Muscle layer of colon (tissue), 2 donors: ENCODE data around the gene CASP5.

ENCODE experiments used
- H3K27ac ChIP-seq: one replicate; pipeline ENCODE4 v1.7.0; 2013; ENCODE audit warnings: low read depth, mild to moderate bottlenecking, low read length, moderate library complexity
- H3K27me3 ChIP-seq, 2 donors: one replicate each; pipeline ENCODE4 v1.7.0; 2013; ENCODE audit warnings: low read length in 2 of 2, mild to moderate bottlenecking in 2 of 2; ENCODE audit not compliant: insufficient read depth in 2 of 2, control insufficient read depth in 1 of 2
- H3K36me3 ChIP-seq: one replicate; pipeline ENCODE4 v1.7.0; 2013; ENCODE audit warnings: mild to moderate bottlenecking, low read length; ENCODE audit not compliant: insufficient read depth
- H3K4me1 ChIP-seq: one replicate; pipeline ENCODE4 v1.7.0; 2013; ENCODE audit warnings: mild to moderate bottlenecking, low read length; ENCODE audit not compliant: insufficient read depth
- H3K4me3 ChIP-seq, 2 donors: one replicate each; pipeline ENCODE4 v1.7.0; 2013; ENCODE audit warnings: low read length in 2 of 2, low read depth in 1 of 2, mild to moderate bottlenecking in 1 of 2, moderate library complexity in 1 of 2
- H3K9ac ChIP-seq: one replicate; pipeline ENCODE4 v1.7.0; 2013; ENCODE audit warnings: low read length
- H3K9me3 ChIP-seq: one replicate; pipeline ENCODE4 v1.7.0; 2013; ENCODE audit warnings: mild to moderate bottlenecking, low read length
- donor health status: abdominal sarcoma.
- donor health status: Adenocarcinoma of cecum.

CASP5 gene

DNA sequence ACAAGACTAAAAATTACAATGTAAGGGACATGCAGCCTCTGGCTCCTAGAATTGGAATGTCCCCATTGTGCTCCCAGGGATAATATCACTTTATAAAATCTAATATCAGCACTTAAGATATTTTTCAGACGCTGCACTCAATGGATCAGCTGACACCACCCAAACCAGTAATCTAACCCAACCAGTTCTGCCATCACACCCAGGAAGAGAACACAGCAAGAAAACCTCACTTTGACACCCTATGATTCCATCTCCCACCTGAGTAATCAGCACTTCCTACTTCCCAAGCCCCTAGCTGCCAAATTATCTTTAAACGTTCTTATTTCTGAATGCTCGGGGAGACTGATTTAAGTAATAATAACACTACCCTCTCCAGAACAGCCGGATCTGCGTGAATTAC lies 57.2 kb downstream of the CASP5 start:
- Histone ChIP-seq H3K9me3 (no peaks in the 10 kb centered on the region), H3K4me1 (peaks cover 5% of the 10 kb centered on the region), H3K4me3 (no peak overlapping the region)

DNA sequence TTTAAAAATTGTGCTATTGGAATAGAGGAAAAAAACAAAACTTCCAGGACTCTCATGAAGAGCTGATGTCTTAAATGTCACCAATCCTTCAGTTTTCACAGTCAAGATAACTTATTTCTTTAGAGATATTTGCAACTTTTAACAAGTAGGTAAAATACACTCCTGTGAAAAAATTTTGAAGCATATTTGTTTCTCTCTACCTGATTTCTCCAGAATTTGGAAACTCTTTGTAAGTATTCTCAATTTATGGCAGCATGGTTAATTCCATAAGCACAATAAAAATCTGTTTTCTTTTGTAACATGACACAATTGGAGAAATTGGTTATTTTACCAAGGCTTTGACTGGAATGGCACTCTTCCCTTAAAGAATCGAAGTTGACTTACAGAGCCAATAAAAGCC lies 58.7 kb downstream of the CASP5 start:
- no peaks in the 10 kb centered on the region for H3K9me3 ChIP-seq
- no peak overlapping the region for H3K9ac ChIP-seq
- H3K36me3 ChIP-seq: no peaks in the 10 kb centered on the region
- H3K4me1 ChIP-seq: peaks cover 5% of the 10 kb centered on the region
- H3K27me3 ChIP-seq: no peaks in the 10 kb centered on the region
- H3K27ac ChIP-seq: no peak overlapping the region
- no peak overlapping the region for H3K4me3 ChIP-seq

More for the DNA sequence above, 57.2 kb downstream of the CASP5 start:
- H3K36me3 ChIP-seq: no peaks in the 10 kb centered on the region
- no peak overlapping the region for H3K27ac ChIP-seq
- H3K27me3 ChIP-seq: no peaks in the 10 kb centered on the region
- no peak overlapping the region for H3K9ac ChIP-seq

DNA sequence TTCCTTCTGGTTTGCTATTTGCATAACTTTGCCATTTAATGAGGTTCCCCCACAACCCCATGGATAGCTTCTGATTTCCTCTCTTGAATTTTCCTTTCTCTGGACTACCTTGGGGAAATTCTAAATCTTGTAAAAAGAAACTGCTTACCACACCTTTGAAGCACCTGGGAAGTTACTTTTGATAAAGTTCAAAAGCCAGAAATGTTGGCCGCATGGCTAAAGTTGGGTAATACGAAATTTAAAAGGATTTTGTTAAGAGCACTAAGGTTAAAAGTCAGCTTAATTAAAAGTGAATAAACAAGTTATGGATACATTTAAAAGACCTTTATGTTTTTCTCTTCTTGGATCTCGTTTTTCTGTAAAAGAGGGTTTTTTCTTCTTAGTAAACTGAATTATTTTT lies 60.1 kb downstream of the CASP5 start:
- Histone ChIP-seq H3K4me1 (peaks cover 5% of the 10 kb centered on the region), H3K9ac (no peak overlapping the region), H3K4me3 (no peak overlapping the region), H3K9me3 (no peaks in the 10 kb centered on the region), H3K27ac (no peak overlapping the region), H3K36me3 (no peaks in the 10 kb centered on the region), H3K27me3 (no peaks in the 10 kb centered on the region)

DNA sequence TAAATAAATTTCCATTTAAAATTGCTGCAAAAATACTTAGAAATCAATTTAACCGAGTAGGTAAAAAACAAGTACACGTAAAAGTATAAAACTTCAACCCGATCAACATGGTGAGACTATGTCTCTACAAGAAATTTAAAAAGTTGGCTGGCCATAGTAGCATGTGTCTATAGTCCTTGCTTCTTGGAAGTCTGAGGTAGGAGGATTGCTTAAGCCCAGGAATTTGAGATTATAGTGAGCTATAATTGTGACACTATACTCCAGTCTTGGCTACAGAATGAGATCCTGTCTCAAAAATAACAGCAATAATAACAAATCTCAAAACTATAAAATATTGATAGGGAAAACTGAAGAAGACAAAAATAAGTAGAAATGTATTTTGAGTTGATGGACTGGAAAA lies 65.7 kb downstream of the CASP5 start:
- Histone ChIP-seq H3K4me3 (no peak overlapping the region), H3K36me3 (no peaks in the 10 kb centered on the region), H3K27me3 (no peaks in the 10 kb centered on the region), H3K9me3 (no peaks in the 10 kb centered on the region), H3K27ac (no peak overlapping the region), H3K4me1 (no peaks in the 10 kb centered on the region), H3K9ac (no peak overlapping the region)

GRCh38 chr11:104956528-104956927 lies 66.4 kb downstream of the CASP5 start:
- H3K4me3 ChIP-seq: no peak overlapping the region
- H3K9ac ChIP-seq: no peak overlapping the region
- no peaks in the 10 kb centered on the region for H3K4me1 ChIP-seq
- no peaks in the 10 kb centered on the region for H3K9me3 ChIP-seq
- no peaks in the 10 kb centered on the region for H3K36me3 ChIP-seq
- no peaks in the 10 kb centered on the region for H3K27me3 ChIP-seq
- no peak overlapping the region for H3K27ac ChIP-seq

- H3K9me3 ChIP-seq: no peaks in the 10 kb centered on the region
- no peak overlapping the region for H3K9ac ChIP-seq
- H3K27me3 ChIP-seq: no peaks in the 10 kb centered on the region
- no peaks in the 10 kb centered on the region for H3K4me1 ChIP-seq
- no peak overlapping the region for H3K4me3 ChIP-seq
- no peak overlapping the region for H3K27ac ChIP-seq
- peaks cover 7% of the 10 kb centered on the region for H3K36me3 ChIP-seq
These were observed 76.1 kb downstream of the CASP5 start for GRCh38 chr11:104946907-104947306.
